GM23338 (cell line): ENCODE results near the gene PLPP4. TPM values are rescaled to one million over a fixed set of nuclear protein-coding genes. Genes with fewer than 3 reads are reported as not detected.

Experiments
- ATAC-seq: fragments of 200-7000 bp; cut with Tn5 transposase; 3 replicates; pipeline ENCODE4 v1.9.1; 2020
- DNase-seq: peaks from one replicate; pipeline ENCODE4 v3.0.0-alpha.2; 2015; ENCODE audit warnings: low spot score
- H2AFZ ChIP-seq: fragments of 200-600 bp; sonication (generic); 2 replicates; pipeline ENCODE4 v1.8.0; 2016; ENCODE audit warnings: antibody characterized with exemption, mild to moderate bottlenecking, moderate library complexity
- H3F3A ChIP-seq: fragments of 200-600 bp; sonication (generic); replicated peaks from 2 replicates; pipeline ENCODE4 v1.8.0; 2017; ENCODE audit warnings: antibody characterized with exemption, mixed run types, low read depth
- H3K27ac ChIP-seq: fragments of 200-600 bp; sonication (generic); 2 replicates; pipeline ENCODE4 v1.6.1; 2016; ENCODE audit warnings: low read depth
- H3K27me3 ChIP-seq: fragments of 200-600 bp; sonication (generic); 2 replicates; pipeline ENCODE4 v1.8.0; 2016; ENCODE audit warnings: mild to moderate bottlenecking, mixed run types, moderate library complexity; ENCODE audit not compliant: insufficient read depth
- H3K36me3 ChIP-seq: fragments of 200-600 bp; sonication (generic); 2 replicates; pipeline ENCODE4 v1.8.0; 2016; ENCODE audit warnings: mild to moderate bottlenecking; ENCODE audit not compliant: insufficient read depth
- H3K4me1 ChIP-seq: fragments of 200-600 bp; sonication (generic); 2 replicates; pipeline ENCODE4 v1.8.0; 2016; ENCODE audit warnings: mild to moderate bottlenecking, moderate library complexity; ENCODE audit not compliant: insufficient read depth
- H3K4me2 ChIP-seq: fragments of 200-600 bp; sonication (generic); 2 replicates; pipeline ENCODE4 v1.7.1; 2017; ENCODE audit warnings: mixed run types
- H3K4me3 ChIP-seq: fragments of 200-600 bp; sonication (generic); 2 replicates; pipeline ENCODE4 v1.6.1; 2016; ENCODE audit warnings: mixed run types
- H3K79me2 ChIP-seq: fragments of 200-600 bp; sonication (generic); replicated peaks from 2 replicates; pipeline ENCODE4 v1.8.0; 2017; ENCODE audit warnings: mild to moderate bottlenecking; ENCODE audit not compliant: insufficient read depth
- H3K9me2 ChIP-seq: fragments of 200-600 bp; sonication (generic); 2 replicates; pipeline ENCODE4 v1.8.0; 2017; ENCODE audit not compliant: insufficient read depth
- H4K20me1 ChIP-seq: fragments of 200-600 bp; sonication (generic); replicated peaks from 2 replicates; pipeline ENCODE4 v1.8.0; 2017; ENCODE audit warnings: mild to moderate bottlenecking; ENCODE audit not compliant: insufficient read depth
- H3K27ac Mint-ChIP-seq: 2 replicates; pipeline ENCODE4 v1.8.0; 2020; ENCODE audit warnings: inconsistent platforms, mild to moderate bottlenecking, moderate library complexity, mixed read lengths
- H3K27me3 Mint-ChIP-seq: 3 replicates; pipeline ENCODE4 v1.8.0; 2022; ENCODE audit warnings: low read depth, mild to moderate bottlenecking, moderate library complexity, mixed read lengths, inconsistent platforms; ENCODE audit not compliant: insufficient read depth, poor library complexity
- H3K36me3 Mint-ChIP-seq: 3 replicates; pipeline ENCODE4 v1.8.0; 2021; ENCODE audit warnings: low read depth, mild to moderate bottlenecking, inconsistent platforms, moderate library complexity, mixed read lengths
- H3K4me1 Mint-ChIP-seq: 3 replicates; pipeline ENCODE4 v1.8.0; 2020; ENCODE audit warnings: mild to moderate bottlenecking, inconsistent platforms, mixed read lengths
- H3K4me3 Mint-ChIP-seq: 3 replicates; pipeline ENCODE4 v1.8.0; 2021; ENCODE audit warnings: moderate library complexity, mild to moderate bottlenecking, inconsistent platforms, mixed read lengths
- H3K9me3 Mint-ChIP-seq: 3 replicates; pipeline ENCODE4 v1.8.0; 2020; ENCODE audit warnings: moderate library complexity, mild to moderate bottlenecking, inconsistent platforms, mixed read lengths
- ETS1 ChIP-seq: IDR thresholded peaks from 2 replicates; pipeline ENCODE4 v1.6.1; 2016; ENCODE audit warnings: antibody characterized with exemption
- EZH2 ChIP-seq: fragments of 200-600 bp; sonication (generic); IDR thresholded peaks from one replicate; pipeline ENCODE4 v1.8.0; 2017; ENCODE audit warnings: antibody characterized with exemption, mild to moderate bottlenecking, low read depth; ENCODE audit not compliant: unreplicated experiment
- NANOG ChIP-seq: IDR thresholded peaks from 2 replicates; pipeline ENCODE4 v1.6.1; 2016; ENCODE audit warnings: antibody characterized with exemption, borderline replicate concordance
- POLR2AphosphoS5 ChIP-seq: IDR thresholded peaks from 2 replicates; pipeline ENCODE4 v1.6.1; 2016; ENCODE audit warnings: antibody characterized with exemption, low read depth
- STAT1 ChIP-seq: IDR thresholded peaks from one replicate; pipeline ENCODE4 v1.6.1; 2016; ENCODE audit warnings: antibody characterized with exemption; ENCODE audit not compliant: unreplicated experiment
- ZNF114 ChIP-seq: fragments of 250-450 bp; sonication (Bioruptor Pico); IDR thresholded peaks from 2 replicates; pipeline ENCODE4 v1.5.0; 2020; ENCODE audit warnings: mild to moderate bottlenecking, moderate library complexity
- ZNF331 ChIP-seq: fragments of 250-450 bp; sonication (Bioruptor Pico); IDR thresholded peaks from 2 replicates; pipeline ENCODE4 v1.5.0; 2020; ENCODE audit warnings: low read depth, mild to moderate bottlenecking, moderate library complexity
- polyA plus RNA-seq: library from polyadenylated mRNA; unstranded; fragments of >200 nt; fragmentation: Nextera tagmentation; extraction: Ambion mirVana; gene quantifications from 2 replicates; pipeline ENCODE4 v1.2.1, GENCODE V29; 2016
- total RNA-seq: library from RNA; depleted of rRNA; stranded (reverse); fragments of >200 nt; shearing (Covaris generic); gene quantifications from 2 replicates; pipeline ENCODE4 v1.2.3, GENCODE V29; 2014
- TF ChIP-seq, protein P1 (sequence below): IDR thresholded peaks from one replicate; pipeline ENCODE4 v1.6.1; 2018; ENCODE audit warnings: antibody characterized with exemption; ENCODE audit not compliant: unreplicated experiment
- TF ChIP-seq, protein P2 (sequence below): fragments of 250-450 bp; sonication (Bioruptor Pico); IDR thresholded peaks from 2 replicates; pipeline ENCODE4 v1.5.0; 2020; ENCODE audit warnings: mild to moderate bottlenecking, moderate library complexity

The PLPP4 gene
- total and polyA plus RNA-seq, 2 experiments from 2014 or later, result 0.24 to 0.31 TPM

DNA sequence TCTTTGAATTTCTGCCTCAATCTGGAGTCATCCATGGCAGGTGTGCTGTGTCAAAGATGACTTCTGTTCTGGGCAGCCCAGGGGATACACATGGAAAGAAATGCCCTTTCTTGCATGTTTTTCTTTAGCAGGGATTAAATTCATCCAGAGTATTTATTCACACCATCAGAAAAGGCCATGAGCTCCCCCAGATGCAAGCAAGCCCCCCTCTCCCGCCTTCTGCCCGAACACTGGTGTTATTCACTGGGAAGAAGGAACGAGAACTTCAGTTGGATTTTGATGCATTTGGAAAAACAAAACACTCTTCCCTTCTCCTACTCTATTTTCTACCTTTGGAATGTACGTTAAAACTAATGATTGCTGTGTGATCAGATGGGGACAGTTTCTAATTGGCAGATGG, 1.4 kb downstream of the PLPP4 start (continued):
- TF ChIP-seq, protein P1, sequence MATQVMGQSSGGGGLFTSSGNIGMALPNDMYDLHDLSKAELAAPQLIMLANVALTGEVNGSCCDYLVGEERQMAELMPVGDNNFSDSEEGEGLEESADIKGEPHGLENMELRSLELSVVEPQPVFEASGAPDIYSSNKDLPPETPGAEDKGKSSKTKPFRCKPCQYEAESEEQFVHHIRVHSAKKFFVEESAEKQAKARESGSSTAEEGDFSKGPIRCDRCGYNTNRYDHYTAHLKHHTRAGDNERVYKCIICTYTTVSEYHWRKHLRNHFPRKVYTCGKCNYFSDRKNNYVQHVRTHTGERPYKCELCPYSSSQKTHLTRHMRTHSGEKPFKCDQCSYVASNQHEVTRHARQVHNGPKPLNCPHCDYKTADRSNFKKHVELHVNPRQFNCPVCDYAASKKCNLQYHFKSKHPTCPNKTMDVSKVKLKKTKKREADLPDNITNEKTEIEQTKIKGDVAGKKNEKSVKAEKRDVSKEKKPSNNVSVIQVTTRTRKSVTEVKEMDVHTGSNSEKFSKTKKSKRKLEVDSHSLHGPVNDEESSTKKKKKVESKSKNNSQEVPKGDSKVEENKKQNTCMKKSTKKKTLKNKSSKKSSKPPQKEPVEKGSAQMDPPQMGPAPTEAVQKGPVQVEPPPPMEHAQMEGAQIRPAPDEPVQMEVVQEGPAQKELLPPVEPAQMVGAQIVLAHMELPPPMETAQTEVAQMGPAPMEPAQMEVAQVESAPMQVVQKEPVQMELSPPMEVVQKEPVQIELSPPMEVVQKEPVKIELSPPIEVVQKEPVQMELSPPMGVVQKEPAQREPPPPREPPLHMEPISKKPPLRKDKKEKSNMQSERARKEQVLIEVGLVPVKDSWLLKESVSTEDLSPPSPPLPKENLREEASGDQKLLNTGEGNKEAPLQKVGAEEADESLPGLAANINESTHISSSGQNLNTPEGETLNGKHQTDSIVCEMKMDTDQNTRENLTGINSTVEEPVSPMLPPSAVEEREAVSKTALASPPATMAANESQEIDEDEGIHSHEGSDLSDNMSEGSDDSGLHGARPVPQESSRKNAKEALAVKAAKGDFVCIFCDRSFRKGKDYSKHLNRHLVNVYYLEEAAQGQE, result no peak

GRCh38 chr10:120459185-120459584, 2.2 kb downstream of the PLPP4 start:
- Mint-ChIP-seq H3K4me1 (peaks cover 10% of the 10 kb centered on the region), H3K9me3 (no peaks in the 10 kb centered on the region), H3K4me3 (no peak overlapping the region), H3K27ac (no peak overlapping the region), H3K27me3 (peaks cover 32% of the 10 kb centered on the region), H3K36me3 (no peaks in the 10 kb centered on the region)
- DNase-seq (no peak), ATAC-seq (no peak)
- no peaks in the 10 kb centered on the region for H3F3A ChIP-seq
- no peak overlapping the region for H3K4me2 ChIP-seq
- TF ChIP-seq ZNF114 (CRISPR knock-in tag) (no peak), ETS1 (no peak), NANOG (no peak), STAT1 (no peak), EZH2 (no peak), POLR2AphosphoS5 (no peak), ZNF331 (CRISPR knock-in tag) (no peak)
- TF ChIP-seq, protein P1, result no peak
- TF ChIP-seq, protein P2, sequence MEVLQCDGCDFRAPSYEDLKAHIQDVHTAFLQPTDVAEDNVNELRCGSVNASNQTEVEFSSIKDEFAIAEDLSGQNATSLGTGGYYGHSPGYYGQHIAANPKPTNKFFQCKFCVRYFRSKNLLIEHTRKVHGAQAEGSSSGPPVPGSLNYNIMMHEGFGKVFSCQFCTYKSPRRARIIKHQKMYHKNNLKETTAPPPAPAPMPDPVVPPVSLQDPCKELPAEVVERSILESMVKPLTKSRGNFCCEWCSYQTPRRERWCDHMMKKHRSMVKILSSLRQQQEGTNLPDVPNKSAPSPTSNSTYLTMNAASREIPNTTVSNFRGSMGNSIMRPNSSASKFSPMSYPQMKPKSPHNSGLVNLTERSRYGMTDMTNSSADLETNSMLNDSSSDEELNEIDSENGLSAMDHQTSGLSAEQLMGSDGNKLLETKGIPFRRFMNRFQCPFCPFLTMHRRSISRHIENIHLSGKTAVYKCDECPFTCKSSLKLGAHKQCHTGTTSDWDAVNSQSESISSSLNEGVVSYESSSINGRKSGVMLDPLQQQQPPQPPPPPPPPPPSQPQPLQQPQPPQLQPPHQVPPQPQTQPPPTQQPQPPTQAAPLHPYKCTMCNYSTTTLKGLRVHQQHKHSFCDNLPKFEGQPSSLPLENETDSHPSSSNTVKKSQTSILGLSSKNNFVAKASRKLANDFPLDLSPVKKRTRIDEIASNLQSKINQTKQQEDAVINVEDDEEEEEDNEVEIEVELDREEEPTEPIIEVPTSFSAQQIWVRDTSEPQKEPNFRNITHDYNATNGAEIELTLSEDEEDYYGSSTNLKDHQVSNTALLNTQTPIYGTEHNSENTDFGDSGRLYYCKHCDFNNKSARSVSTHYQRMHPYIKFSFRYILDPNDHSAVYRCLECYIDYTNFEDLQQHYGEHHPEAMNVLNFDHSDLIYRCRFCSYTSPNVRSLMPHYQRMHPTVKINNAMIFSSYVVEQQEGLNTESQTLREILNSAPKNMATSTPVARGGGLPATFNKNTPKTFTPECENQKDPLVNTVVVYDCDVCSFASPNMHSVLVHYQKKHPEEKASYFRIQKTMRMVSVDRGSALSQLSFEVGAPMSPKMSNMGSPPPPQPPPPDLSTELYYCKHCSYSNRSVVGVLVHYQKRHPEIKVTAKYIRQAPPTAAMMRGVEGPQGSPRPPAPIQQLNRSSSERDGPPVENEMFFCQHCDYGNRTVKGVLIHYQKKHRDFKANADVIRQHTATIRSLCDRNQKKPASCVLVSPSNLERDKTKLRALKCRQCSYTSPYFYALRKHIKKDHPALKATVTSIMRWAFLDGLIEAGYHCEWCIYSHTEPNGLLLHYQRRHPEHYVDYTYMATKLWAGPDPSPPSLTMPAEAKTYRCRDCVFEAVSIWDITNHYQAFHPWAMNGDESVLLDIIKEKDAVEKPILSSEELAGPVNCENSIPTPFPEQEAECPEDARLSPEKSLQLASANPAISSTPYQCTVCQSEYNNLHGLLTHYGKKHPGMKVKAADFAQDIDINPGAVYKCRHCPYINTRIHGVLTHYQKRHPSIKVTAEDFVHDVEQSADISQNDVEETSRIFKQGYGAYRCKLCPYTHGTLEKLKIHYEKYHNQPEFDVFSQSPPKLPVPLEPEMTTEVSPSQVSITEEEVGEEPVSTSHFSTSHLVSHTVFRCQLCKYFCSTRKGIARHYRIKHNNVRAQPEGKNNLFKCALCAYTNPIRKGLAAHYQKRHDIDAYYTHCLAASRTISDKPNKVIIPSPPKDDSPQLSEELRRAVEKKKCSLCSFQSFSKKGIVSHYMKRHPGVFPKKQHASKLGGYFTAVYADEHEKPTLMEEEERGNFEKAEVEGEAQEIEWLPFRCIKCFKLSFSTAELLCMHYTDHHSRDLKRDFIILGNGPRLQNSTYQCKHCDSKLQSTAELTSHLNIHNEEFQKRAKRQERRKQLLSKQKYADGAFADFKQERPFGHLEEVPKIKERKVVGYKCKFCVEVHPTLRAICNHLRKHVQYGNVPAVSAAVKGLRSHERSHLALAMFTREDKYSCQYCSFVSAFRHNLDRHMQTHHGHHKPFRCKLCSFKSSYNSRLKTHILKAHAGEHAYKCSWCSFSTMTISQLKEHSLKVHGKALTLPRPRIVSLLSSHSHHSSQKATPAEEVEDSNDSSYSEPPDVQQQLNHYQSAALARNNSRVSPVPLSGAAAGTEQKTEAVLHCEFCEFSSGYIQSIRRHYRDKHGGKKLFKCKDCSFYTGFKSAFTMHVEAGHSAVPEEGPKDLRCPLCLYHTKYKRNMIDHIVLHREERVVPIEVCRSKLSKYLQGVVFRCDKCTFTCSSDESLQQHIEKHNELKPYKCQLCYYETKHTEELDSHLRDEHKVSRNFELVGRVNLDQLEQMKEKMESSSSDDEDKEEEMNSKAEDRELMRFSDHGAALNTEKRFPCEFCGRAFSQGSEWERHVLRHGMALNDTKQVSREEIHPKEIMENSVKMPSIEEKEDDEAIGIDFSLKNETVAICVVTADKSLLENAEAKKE (CRISPR knock-in tag), result no peak
- H2AFZ ChIP-seq, result no peak overlapping the region
- H4K20me1 ChIP-seq, result no peaks in the 10 kb centered on the region
- H3K27ac ChIP-seq, result no peak overlapping the region
- H3K79me2 ChIP-seq, result no peaks in the 10 kb centered on the region
- H3K4me1 ChIP-seq, result 0 out of 2 replicates have a peak, but pooled peaks cover 4% of the 10 kb centered on the region
- no peaks in the 10 kb centered on the region for H3K9me2 ChIP-seq
- no peak overlapping the region for H3K4me3 ChIP-seq
- H3K36me3 ChIP-seq, result no peaks in the 10 kb centered on the region
- H3K27me3 ChIP-seq, result peaks cover 47% of the 10 kb centered on the region
